Measurements from ENCODE around the gene DFFB.
"Not testable (repeated sequence)": the region's sequence is repeated elsewhere in the genome, so short reads cannot be mapped to it uniquely, and the experiment has no call there.

Gene DFFB

DNA sequence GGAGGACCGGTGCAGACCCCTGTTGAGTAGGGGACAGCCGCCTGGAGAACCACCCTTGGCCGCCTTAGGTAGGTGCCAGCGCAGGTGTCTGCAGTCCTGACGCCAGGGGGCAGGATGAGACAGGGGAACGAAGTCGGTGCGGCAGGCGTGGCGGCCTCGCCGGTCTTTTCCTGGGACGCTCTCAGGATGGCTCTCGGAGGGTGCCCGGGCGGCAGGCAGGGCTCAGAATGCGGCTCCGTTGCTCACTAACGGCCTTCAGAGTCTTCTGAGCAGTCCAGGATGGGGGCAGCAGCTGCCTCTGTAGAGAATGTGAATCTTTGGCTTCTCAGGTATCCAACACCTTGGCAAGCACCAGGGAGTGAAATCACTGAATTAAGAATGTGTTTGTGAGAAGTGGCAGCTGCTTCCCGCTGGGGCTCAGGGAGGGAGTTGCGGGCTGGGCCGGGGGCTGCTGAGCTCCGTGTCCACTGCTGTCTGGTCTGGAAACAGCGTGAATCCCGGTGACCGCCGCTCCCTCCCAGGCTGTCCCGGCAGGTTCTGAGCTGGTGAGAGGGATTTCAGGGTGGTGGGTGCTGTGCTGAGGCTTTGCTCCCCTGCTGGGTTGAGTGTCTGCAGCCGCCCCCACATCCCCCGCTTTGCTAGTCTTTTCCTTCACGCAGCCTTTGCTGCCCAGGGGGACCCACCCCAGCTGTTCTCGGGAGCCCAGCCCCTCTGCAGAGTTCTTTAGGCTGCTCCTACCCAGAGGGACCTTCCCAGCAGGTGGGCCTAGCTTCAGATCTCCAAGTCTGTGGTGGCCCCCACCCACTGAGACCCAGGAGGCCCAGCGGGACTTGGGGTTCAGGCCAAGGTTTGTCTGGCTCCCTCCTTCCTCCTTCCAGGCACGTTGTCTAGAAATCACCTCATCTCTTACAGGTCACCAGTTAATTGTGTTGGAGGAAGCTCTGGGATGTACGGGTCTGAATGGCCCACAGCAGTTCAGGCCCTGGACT, 53.9 kb downstream of the DFFB start:
- peak; percentile 91 for DNase-seq

DNA sequence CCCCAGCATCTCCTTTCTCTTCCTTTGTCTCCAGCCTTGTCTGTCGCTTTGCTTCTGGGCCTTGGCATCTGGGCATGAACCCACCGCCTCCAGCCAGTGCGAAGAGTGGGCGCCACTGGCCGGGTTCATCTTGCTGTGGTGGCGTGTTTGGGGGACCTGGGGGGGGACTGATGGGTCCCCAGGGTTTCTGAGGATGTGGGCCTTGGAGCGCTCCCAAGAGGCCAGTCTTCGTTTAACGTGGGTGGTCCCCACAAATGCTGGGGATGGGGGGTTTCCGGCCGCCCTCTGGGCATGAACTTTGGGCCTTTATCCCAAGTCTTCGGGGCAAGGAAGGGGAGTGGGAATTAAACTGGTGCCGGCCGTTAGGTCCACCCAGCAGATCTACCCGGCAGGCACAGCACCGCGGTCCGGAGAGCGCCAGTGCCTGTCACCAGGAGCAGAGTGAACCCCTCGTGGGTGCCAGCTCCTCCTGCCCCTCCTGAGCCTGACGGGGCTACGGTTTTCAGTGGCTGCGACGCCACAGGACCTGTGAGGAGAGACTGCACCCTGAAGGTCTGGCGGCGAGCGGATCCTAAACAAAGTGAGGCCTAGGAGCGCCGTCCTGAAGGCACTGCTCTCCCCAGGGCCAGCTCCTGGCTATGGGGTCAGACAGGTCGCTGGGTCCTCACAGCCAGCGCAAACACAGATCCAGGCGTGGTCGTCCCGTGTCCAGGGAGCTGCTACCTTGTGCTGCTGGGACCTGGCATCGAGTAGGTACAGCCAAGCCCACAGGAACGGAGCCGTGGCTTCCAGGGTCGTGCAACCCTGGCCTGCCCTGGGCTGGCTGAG, 54.9 kb downstream of the DFFB start:
- no peak for DNase-seq

- no peak for DNase-seq
Measured at GRCh38 chr1:3912809-3913685, 55.8 kb downstream of the DFFB start.

- no peak for DNase-seq
Measured at GRCh38 chr1:3914331-3914851, 57.1 kb downstream of the DFFB start.

GRCh38 chr1:3914911-3915310, 57.6 kb downstream of the DFFB start:
- DNase-seq, result no peak

DNA sequence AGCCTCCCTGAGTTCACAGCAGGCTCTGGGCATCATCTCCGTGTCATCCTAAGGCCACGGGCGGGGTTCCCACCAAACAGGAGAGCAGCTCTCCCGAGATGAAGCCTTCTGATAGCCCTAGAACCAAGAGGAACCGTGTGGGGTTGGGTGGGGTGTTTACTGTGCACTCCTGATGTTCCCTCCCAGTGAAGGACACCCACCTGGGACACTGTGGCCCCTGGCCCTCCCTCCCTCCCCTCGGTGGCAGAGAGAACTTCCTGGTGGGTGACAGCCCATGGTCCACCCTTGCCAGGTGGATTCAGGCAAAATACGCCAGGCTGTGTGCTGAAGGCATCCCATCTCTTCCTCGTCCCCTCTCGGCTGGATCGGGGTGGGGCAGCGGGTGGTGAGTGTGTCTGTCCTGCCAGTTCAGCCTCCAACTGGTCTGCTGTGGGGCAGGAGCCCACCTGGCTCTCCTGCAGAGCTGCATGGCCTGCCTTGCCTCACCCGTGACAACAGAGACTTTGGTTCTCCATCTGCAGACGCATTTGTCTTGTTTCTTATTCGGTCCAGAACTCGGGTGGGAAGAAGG, 58.4 kb downstream of the DFFB start:
- DNase-seq, result no peak

- no peak for DNase-seq
Measured at GRCh38 chr1:3917761-3918160, 60.5 kb downstream of the DFFB start.

- DNase-seq, result not testable (repeated sequence)
Measured at GRCh38 chr1:3918359-3918758, 61.1 kb downstream of the DFFB start.

DNA sequence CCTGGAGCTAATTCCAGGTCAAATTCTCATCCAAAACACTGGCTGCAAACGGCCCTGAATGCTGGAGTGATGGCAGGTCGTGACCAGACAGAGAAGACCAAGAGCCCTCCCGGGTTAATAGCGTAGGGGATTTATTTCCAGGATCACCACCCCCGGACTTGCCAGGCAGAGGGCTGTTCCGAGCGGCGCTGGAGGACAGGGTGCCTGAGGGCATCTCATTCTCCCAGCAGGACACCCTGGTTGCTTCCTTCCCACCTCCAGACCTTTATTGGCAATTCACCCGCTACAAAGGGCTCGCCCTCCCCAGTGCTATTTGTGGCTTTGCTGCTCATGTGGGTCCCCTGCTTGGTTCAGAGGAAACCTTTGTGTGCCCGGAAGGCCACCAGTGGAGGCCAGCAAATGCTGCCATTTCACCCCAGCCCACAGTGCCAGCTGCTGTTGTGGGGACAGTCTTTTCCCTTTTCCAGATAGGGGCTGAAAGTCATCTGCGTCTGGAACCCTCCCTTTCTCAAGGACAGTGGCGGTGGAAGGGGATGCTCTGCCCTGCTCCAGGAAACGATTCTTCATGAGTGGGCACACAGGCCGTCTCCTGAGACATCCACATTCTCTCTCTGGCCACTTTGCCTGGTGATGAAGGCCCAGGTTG, 61.8 kb downstream of the DFFB start:
- no peak for DNase-seq

DNA sequence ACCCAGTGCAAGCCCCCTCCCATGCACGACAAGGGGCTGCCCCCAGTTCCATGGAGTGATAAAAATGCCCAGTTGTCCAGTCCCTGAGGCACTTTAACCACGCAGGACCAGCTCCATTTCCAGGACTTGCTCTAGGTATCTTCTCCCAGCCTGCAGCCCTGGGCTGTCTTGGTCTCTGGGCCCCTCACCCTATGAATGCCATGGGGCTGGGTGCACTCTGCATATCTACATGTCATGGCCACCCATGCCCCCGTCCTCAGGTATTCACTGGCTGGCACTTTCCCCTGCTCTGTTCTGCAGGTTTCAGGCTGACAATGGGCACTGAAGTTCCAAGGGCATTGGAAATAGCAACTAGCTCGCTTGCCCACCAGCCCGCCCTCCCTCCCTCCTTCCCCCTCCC, 62.4 kb downstream of the DFFB start:
- DNase-seq, result no peak

DNA sequence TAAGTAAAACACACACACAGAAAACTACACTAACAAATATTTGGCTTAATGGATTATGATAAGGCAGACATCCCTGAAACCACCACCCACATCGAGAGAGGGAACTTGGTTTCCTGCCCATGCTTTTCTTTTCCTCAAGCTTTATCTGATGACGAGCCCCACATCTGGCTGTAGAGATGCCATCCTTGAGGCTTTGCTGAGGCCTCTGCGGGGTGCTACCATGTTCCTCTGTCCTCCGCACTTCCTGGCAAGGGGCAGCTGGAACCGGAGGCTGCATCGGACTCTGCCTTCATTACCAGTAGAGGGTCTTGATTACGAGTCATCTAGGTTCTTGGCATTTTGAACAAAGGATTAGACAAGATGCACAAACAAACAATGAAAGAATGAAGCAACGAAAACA, 64.5 kb downstream of the DFFB start:
- no peak for DNase-seq

DNA sequence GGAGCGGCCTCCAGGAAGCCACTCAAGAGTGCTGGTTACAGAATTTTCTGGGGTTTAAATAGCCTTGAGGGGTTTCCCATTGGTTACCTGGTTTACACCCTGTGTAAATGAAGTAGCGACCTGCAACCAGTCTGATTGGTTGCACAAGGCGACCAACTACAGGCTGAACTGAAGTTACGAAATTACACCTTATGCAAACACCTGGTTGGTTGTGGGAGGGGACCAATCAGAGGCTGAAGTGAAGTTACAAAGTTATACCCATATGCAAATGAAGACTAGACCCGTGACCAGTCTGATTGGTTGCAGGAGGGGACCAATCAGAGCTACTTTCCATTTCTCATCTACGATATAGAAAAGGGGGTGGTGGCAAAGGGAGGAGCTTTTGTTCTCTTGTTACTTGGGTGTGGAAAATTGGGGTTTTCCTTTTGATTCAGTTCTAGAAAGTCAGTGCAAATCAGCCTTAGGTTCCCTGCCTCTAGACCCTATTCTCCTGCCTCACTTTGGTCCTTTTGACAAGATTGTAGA, 65.0 kb downstream of the DFFB start:
- no peak for DNase-seq

GRCh38 chr1:3922851-3923250, 65.6 kb downstream of the DFFB start:
- no peak for DNase-seq

DNA sequence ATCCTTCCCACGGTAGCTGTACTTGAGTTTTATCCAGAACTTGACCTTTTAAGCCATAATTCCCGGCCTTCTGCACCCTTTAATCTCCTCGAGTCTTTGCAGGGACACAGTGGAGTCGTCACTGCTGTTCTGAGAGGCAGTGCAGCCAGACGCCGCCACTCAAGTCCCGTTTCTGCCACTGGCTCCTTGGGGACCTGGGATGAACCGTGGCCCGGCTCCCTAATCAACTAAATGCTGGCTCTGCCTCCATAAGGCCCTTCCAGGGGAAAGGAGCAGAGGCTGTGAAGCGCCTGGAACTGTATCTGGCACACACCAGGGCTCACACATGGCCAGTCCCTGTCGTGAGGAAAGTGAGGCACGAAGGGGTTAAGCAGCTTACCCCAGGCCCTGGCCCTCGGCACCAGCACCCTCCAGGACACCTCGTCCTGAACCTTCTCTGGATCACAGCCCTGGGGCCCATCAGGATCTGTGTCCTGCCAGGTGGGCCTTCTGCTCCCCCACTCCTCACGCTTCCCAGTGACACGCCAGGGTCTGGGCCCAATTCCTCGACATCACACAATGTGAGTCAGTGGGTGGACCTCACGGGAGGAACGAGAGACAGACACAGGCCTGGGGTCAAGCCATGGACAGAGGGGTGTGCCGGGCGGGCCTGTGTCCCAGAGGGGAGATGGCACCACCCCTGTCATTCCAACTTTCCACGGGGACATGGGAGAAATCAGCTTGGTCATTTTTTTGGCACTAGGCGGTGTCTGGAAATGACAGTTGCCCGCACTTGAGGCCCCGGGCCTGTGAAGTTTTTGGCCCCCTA, 66.3 kb downstream of the DFFB start:
- no peak for DNase-seq

DNA sequence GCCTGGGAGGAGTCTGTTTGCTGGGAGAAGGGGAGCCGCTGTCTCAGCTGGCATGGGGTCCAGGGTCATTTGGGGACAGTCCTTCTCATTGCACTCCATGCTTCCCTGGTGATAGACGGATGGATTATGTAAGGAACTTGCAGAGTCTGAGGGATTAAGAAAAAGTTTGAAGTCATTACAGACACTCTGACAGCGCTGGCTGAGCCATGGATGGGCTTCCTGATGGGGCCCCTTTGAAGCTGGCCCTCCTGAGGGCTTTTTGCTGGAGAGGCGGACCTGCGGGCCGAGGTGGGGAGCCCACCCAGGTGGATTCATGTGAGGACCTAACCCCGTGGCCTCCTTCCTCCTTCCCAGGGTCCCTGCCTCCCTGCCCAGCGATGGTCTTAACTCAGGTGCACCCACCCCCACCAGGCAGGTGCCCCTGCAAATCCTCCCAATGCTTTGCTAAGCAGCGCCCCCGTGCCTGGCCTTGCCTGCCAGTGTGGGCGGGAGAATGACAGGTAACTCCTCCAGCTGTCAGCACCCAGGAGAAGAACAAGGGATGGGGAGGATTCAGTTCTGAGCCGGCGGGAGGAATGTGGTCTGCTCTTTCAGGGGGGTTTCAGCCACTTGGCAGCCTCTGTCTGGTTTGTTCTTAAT, 67.0 kb downstream of the DFFB start:
- DNase-seq, result no peak

DNA sequence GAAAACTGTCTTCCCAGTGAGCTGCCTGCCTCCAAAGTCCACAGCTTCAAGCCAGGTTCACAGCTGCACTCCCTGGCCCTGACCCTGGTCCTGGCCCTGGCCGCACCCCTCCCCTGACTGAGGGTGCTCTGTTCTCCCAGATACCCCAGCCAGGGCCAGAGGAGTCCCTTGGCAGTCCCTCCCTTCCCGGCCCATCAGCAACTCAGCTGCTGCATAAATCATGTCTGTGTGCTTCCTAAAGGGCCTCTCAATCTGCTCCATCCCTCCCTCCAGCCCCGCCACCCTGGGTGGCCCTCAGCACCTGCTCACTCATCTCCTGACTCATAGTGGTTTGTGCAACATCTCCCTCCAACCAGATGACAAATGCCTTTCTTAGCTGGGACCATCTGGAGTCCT, 67.5 kb downstream of the DFFB start:
- no peak for DNase-seq

DNA sequence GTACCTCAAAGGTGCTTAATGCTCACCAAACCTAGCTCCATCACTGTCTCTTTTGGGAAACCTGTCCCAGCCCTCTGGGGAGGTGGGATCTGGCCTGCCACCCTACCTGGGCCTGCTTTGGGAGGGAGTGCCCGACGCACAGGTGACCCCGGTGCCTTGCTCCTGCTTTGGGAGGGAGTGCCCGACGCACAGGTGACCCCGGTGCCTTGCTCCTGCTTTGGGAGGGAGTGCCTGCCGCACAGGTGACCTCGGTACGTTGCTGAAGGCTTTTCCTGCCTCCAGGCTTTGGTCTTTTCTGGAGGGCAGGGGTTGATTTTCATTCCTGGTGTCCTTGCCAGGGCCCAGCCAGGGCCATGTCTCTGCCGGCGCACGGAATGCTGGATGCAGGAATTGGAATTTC, 68.0 kb downstream of the DFFB start:
- DNase-seq, result no peak

DNA sequence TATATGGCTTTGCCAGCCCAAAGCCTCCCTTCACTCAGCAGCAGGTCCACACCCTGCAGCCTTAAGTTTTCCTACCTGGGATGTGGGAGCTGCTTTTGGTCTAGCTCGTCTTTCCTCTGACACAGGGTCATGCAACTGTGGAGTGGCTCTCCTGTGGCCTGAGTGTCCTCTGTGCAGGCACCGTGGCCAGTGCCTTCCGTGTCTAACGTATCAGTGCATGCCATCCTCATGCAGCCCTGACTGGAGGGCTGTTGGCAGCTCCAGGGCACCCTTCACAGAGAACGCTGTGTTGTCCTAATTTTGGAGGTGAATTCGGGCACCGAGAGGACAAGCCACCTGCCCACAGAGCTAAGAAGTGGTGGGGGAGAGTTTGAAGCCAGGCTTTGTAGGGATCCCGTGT, 68.5 kb downstream of the DFFB start:
- no peak for DNase-seq

DNA sequence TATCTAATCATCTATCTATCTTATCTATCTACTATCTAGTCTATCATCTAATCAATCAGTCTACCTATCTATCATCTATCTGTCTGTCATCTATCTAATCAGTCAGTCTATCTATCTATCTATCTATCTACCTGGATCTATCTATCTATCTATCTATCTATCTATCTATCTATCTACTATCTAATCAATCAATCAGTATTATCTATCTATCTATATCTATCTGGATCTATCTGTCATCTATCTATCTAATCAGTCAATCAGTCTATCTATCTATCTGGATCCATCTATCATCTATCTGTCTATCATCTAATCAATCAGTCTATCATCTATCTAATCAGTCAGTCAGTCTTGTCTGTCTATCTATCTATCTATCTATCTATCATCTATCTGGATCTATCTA, 69.7 kb downstream of the DFFB start:
- no peak for DNase-seq

- DNase-seq, result no peak
Measured at GRCh38 chr1:3928586-3928985, 71.3 kb downstream of the DFFB start.

Data from islet precursor cell (in vitro differentiated cells).